ENCODE measurements around the gene ATN1.
"Not testable (repeated sequence)": the region's sequence is repeated elsewhere in the genome, so short reads cannot be mapped to it uniquely, and the experiment has no call there.

DNA sequence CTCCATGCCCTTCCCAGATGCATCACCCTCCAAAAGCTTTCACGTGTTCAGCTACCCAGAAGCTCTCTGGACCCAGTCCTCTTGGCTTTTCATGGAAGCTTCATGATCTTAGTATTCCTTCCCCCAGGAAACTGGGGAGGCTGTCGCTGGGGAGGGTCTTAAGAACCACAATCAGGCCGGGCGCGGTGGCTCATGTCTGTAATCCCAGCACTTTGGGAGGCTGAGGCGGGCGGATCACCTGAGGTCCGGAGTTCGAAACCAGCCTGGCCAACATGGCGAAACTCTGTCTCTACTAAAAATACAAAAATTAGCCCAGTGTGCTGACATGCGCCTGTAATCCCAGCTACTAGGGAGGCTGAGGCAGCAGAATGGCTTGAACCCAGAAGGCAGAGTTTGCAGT, 19.6 kb upstream of the ATN1 start:
- TF ChIP-seq RAD21 (IDR thresholded peaks at IDR 0.05); TAF1 (conservative IDR thresholded peaks at IDR 0.05): not testable (repeated sequence)
- TF ChIP-seq, protein P1, sequence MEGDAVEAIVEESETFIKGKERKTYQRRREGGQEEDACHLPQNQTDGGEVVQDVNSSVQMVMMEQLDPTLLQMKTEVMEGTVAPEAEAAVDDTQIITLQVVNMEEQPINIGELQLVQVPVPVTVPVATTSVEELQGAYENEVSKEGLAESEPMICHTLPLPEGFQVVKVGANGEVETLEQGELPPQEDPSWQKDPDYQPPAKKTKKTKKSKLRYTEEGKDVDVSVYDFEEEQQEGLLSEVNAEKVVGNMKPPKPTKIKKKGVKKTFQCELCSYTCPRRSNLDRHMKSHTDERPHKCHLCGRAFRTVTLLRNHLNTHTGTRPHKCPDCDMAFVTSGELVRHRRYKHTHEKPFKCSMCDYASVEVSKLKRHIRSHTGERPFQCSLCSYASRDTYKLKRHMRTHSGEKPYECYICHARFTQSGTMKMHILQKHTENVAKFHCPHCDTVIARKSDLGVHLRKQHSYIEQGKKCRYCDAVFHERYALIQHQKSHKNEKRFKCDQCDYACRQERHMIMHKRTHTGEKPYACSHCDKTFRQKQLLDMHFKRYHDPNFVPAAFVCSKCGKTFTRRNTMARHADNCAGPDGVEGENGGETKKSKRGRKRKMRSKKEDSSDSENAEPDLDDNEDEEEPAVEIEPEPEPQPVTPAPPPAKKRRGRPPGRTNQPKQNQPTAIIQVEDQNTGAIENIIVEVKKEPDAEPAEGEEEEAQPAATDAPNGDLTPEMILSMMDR (IDR thresholded peaks at IDR 0.05; ENCODE audit: low read depth, low read length, missing input control) = not testable (repeated sequence)
- TF ChIP-seq, protein P2, sequence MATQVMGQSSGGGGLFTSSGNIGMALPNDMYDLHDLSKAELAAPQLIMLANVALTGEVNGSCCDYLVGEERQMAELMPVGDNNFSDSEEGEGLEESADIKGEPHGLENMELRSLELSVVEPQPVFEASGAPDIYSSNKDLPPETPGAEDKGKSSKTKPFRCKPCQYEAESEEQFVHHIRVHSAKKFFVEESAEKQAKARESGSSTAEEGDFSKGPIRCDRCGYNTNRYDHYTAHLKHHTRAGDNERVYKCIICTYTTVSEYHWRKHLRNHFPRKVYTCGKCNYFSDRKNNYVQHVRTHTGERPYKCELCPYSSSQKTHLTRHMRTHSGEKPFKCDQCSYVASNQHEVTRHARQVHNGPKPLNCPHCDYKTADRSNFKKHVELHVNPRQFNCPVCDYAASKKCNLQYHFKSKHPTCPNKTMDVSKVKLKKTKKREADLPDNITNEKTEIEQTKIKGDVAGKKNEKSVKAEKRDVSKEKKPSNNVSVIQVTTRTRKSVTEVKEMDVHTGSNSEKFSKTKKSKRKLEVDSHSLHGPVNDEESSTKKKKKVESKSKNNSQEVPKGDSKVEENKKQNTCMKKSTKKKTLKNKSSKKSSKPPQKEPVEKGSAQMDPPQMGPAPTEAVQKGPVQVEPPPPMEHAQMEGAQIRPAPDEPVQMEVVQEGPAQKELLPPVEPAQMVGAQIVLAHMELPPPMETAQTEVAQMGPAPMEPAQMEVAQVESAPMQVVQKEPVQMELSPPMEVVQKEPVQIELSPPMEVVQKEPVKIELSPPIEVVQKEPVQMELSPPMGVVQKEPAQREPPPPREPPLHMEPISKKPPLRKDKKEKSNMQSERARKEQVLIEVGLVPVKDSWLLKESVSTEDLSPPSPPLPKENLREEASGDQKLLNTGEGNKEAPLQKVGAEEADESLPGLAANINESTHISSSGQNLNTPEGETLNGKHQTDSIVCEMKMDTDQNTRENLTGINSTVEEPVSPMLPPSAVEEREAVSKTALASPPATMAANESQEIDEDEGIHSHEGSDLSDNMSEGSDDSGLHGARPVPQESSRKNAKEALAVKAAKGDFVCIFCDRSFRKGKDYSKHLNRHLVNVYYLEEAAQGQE (IDR thresholded peaks at IDR 0.05) = not testable (repeated sequence)
